HepG2 (cell line): Measurements from ENCODE around the gene FMNL1. TPM values are rescaled to one million over a fixed set of nuclear protein-coding genes. Genes with fewer than 3 reads are reported as not detected.
A peak's percentile ranks its signal among the peaks of the same experiment; 100 is the strongest.

ENCODE experiments used
- FOXC1 ChIP-seq: sonication (generic); formaldehyde crosslinking; IDR thresholded peaks from 2 replicates; pipeline ENCODE4 v1.8.0; 2022; ENCODE audit warnings: mild to moderate bottlenecking, missing genetic modification reagents, borderline replicate concordance
- KDM2A ChIP-seq: sonication (generic); formaldehyde crosslinking; IDR thresholded peaks from 2 replicates; pipeline ENCODE4 v1.4.0; 2020; ENCODE audit warnings: low read depth, missing genetic modification reagents, borderline replicate concordance
- MIER3 ChIP-seq: IDR thresholded peaks from 2 replicates; pipeline ENCODE4 v1.6.1; 2016; ENCODE audit warnings: missing compliant biosample characterization, borderline replicate concordance
- NFE2 ChIP-seq: sonication (generic); formaldehyde crosslinking; IDR thresholded peaks from 2 replicates; pipeline ENCODE4 v1.4.0; 2020; ENCODE audit warnings: missing genetic modification reagents
- NR3C1 ChIP-seq: sonication (generic); formaldehyde crosslinking; IDR thresholded peaks from 2 replicates; pipeline ENCODE4 v1.4.0; 2020; ENCODE audit warnings: missing genetic modification reagents
- PRMT3 ChIP-seq: sonication (generic); formaldehyde crosslinking; IDR thresholded peaks from 2 replicates; pipeline ENCODE4 v1.8.1; 2022; ENCODE audit warnings: low read depth, mild to moderate bottlenecking, moderate library complexity, missing genetic modification reagents, borderline replicate concordance
- TOE1 ChIP-seq: sonication (generic); formaldehyde crosslinking; IDR thresholded peaks from 2 replicates; pipeline ENCODE4 v1.4.0; 2020; ENCODE audit warnings: mild to moderate bottlenecking, missing genetic modification reagents
- YEATS4 ChIP-seq: sonication (generic); formaldehyde crosslinking; IDR thresholded peaks from 2 replicates; pipeline ENCODE4 v1.4.0; 2020; ENCODE audit warnings: missing genetic modification reagents, borderline replicate concordance
- ZFY ChIP-seq: sonication (generic); formaldehyde crosslinking; IDR thresholded peaks from 2 replicates; pipeline ENCODE4 v1.4.0; 2020; ENCODE audit warnings: missing genetic modification reagents
- ZNF205 ChIP-seq: IDR thresholded peaks from 2 replicates; pipeline ENCODE4 v1.6.1; 2018; ENCODE audit warnings: missing biosample characterization, missing genetic modification reagents
- ZSCAN9 ChIP-seq: IDR thresholded peaks from 2 replicates; pipeline ENCODE4 v1.6.1; 2016; ENCODE audit warnings: borderline replicate concordance
- polyA plus RNA-seq, 8 experiments: library from polyadenylated mRNA; depleted of rRNA in 3 of 8; stranded (reverse) in 7 of 8; unstranded in 1 of 8; fragments of >200 nt; fragmentation: Illumina TruSeq in 4 of 8; extraction: Trizol in 4 of 8; gene quantifications; 2 replicates each; pipeline versions ENCODE4 v1.2.1 to v1.2.3, GENCODE V29; 2011 to 2016; ENCODE audit warnings: low read depth in 4 of 8, missing spikeins in 1 of 8, mixed read lengths in 1 of 8; ENCODE audit not compliant: insufficient read depth in 1 of 8
- total RNA-seq, 5 experiments: library from RNA; depleted of rRNA; stranded (reverse); fragments of >200 nt; fragmentation: Illumina TruSeq; extraction: Trizol; gene quantifications; 2 replicates each; pipeline ENCODE4 v1.2.3, GENCODE V29; 2016; ENCODE audit warnings: low read depth in 1 of 5
- TF ChIP-seq, protein P1 (sequence below): sonication (generic); formaldehyde crosslinking; IDR thresholded peaks from 2 replicates; pipeline ENCODE4 v1.5.0; 2020; ENCODE audit warnings: mild to moderate bottlenecking, missing genetic modification reagents, borderline replicate concordance
- TF ChIP-seq, protein P2 (sequence below): sonication (generic); formaldehyde crosslinking; IDR thresholded peaks from 2 replicates; pipeline ENCODE4 v1.4.0; 2020; ENCODE audit warnings: missing genetic modification reagents
- TF ChIP-seq, protein P3 (sequence below): sonication (generic); formaldehyde crosslinking; IDR thresholded peaks from 2 replicates; pipeline ENCODE4 v1.4.0; 2020; ENCODE audit warnings: missing genetic modification reagents
- TF ChIP-seq, protein P4 (sequence below): sonication (generic); formaldehyde crosslinking; IDR thresholded peaks from 2 replicates; pipeline ENCODE4 v1.4.0; 2020; ENCODE audit warnings: mild to moderate bottlenecking, missing genetic modification reagents
- TF ChIP-seq, protein P5 (sequence below): sonication (generic); formaldehyde crosslinking; IDR thresholded peaks from 2 replicates; pipeline ENCODE4 v1.9.0; 2022; ENCODE audit warnings: missing genetic modification reagents, mild to moderate bottlenecking, borderline replicate concordance
- TF ChIP-seq, protein P6 (sequence below): sonication (generic); formaldehyde crosslinking; IDR thresholded peaks from 2 replicates; pipeline ENCODE4 v1.5.0; 2020; ENCODE audit warnings: mild to moderate bottlenecking, missing genetic modification reagents

Gene FMNL1
- total and polyA plus RNA-seq, 2 of the 13 experiments (the other 11 are each of a cell fraction or from before 2014, with no cell fraction given), result 0.53 to 0.70 TPM

DNA sequence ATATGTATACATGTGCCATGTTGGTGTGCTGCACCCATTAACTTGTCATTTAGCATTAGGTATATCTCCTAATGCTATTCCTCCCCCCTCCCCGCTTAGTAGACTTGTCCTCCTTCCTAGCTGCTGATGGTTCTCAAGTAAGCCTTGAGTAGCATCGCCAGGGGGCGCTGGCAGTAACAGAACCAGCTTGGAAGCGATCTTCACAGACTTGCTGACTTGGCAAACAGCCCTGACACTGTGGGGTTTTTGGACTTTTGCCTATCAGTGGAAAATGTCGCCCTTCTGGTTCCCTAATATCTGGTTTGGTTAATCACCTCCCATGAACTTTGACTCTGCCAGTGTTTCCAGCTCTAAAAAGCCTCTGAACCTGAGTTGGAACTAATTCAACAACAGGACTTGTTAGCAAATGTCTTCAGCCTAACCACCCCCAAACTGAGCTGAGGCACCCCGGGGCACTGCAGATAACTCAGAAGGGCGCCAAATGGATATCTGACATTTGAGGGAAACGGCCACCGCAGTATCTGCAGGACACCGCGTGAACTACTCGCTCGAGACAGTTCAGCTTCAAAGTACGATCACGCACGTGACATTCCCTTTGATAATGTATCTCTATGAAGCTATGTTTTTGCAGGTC is 55.6 kb downstream of the FMNL1 start (continued):
- TF ChIP-seq MIER3 (peak; percentile 69; the same call in 1 of the 2 replicates), NFE2 (no peak), KDM2A (peak; percentile 74; the same call in 1 of the 2 replicates), ZNF205 (CRISPR knock-in tag) (no peak), PRMT3 (CRISPR knock-in tag) (no peak), NR3C1 (no peak), YEATS4 (CRISPR knock-in tag) (no peak), ZSCAN9 (CRISPR knock-in tag) (0 out of 2 replicates have a peak, but pooled peaks have one; percentile 45), TOE1 (no peak), FOXC1 (CRISPR knock-in tag) (0 out of 2 replicates have a peak, but pooled peaks have one; percentile 25), ZFY (CRISPR knock-in tag) (no peak)
- TF ChIP-seq, protein P1, sequence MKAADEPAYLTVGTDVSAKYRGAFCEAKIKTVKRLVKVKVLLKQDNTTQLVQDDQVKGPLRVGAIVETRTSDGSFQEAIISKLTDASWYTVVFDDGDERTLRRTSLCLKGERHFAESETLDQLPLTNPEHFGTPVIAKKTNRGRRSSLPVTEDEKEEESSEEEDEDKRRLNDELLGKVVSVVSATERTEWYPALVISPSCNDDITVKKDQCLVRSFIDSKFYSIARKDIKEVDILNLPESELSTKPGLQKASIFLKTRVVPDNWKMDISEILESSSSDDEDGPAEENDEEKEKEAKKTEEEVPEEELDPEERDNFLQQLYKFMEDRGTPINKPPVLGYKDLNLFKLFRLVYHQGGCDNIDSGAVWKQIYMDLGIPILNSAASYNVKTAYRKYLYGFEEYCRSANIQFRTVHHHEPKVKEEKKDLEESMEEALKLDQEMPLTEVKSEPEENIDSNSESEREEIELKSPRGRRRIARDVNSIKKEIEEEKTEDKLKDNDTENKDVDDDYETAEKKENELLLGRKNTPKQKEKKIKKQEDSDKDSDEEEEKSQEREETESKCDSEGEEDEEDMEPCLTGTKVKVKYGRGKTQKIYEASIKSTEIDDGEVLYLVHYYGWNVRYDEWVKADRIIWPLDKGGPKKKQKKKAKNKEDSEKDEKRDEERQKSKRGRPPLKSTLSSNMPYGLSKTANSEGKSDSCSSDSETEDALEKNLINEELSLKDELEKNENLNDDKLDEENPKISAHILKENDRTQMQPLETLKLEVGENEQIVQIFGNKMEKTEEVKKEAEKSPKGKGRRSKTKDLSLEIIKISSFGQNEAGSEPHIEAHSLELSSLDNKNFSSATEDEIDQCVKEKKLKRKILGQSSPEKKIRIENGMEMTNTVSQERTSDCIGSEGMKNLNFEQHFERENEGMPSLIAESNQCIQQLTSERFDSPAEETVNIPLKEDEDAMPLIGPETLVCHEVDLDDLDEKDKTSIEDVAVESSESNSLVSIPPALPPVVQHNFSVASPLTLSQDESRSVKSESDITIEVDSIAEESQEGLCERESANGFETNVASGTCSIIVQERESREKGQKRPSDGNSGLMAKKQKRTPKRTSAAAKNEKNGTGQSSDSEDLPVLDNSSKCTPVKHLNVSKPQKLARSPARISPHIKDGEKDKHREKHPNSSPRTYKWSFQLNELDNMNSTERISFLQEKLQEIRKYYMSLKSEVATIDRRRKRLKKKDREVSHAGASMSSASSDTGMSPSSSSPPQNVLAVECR (CRISPR knock-in tag), result peak; percentile 44; the same call in 1 of the 2 replicates
- TF ChIP-seq, protein P2, sequence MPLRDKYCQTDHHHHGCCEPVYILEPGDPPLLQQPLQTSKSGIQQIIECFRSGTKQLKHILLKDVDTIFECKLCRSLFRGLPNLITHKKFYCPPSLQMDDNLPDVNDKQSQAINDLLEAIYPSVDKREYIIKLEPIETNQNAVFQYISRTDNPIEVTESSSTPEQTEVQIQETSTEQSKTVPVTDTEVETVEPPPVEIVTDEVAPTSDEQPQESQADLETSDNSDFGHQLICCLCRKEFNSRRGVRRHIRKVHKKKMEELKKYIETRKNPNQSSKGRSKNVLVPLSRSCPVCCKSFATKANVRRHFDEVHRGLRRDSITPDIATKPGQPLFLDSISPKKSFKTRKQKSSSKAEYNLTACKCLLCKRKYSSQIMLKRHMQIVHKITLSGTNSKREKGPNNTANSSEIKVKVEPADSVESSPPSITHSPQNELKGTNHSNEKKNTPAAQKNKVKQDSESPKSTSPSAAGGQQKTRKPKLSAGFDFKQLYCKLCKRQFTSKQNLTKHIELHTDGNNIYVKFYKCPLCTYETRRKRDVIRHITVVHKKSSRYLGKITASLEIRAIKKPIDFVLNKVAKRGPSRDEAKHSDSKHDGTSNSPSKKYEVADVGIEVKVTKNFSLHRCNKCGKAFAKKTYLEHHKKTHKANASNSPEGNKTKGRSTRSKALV (CRISPR knock-in tag), result no peak
- TF ChIP-seq, protein P3, sequence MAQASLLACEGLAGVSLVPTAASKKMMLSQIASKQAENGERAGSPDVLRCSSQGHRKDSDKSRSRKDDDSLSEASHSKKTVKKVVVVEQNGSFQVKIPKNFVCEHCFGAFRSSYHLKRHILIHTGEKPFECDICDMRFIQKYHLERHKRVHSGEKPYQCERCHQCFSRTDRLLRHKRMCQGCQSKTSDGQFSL, result no peak
- TF ChIP-seq, protein P4, sequence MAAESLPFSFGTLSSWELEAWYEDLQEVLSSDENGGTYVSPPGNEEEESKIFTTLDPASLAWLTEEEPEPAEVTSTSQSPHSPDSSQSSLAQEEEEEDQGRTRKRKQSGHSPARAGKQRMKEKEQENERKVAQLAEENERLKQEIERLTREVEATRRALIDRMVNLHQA (CRISPR knock-in tag), result no peak
- TF ChIP-seq, protein P5, sequence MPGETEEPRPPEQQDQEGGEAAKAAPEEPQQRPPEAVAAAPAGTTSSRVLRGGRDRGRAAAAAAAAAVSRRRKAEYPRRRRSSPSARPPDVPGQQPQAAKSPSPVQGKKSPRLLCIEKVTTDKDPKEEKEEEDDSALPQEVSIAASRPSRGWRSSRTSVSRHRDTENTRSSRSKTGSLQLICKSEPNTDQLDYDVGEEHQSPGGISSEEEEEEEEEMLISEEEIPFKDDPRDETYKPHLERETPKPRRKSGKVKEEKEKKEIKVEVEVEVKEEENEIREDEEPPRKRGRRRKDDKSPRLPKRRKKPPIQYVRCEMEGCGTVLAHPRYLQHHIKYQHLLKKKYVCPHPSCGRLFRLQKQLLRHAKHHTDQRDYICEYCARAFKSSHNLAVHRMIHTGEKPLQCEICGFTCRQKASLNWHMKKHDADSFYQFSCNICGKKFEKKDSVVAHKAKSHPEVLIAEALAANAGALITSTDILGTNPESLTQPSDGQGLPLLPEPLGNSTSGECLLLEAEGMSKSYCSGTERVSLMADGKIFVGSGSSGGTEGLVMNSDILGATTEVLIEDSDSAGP (CRISPR knock-in tag), result no peak
- TF ChIP-seq, protein P6, sequence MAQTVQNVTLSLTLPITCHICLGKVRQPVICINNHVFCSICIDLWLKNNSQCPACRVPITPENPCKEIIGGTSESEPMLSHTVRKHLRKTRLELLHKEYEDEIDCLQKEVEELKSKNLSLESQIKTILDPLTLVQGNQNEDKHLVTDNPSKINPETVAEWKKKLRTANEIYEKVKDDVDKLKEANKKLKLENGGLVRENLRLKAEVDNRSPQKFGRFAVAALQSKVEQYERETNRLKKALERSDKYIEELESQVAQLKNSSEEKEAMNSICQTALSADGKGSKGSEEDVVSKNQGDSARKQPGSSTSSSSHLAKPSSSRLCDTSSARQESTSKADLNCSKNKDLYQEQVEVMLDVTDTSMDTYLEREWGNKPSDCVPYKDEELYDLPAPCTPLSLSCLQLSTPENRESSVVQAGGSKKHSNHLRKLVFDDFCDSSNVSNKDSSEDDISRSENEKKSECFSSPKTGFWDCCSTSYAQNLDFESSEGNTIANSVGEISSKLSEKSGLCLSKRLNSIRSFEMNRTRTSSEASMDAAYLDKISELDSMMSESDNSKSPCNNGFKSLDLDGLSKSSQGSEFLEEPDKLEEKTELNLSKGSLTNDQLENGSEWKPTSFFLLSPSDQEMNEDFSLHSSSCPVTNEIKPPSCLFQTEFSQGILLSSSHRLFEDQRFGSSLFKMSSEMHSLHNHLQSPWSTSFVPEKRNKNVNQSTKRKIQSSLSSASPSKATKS (CRISPR knock-in tag), result no peak
